GM12878 (cell line): ENCODE data around the gene TBX4. TPM values are rescaled to one million over a fixed set of nuclear protein-coding genes. Genes with fewer than 3 reads are reported as not detected.

ENCODE experiments used
- CBX3 ChIP-seq: fragments of 200-600 bp; sonication (generic); IDR thresholded peaks from 2 replicates; pipeline ENCODE4 v1.6.1; 2016; ENCODE audit warnings: low read depth, borderline replicate concordance
- CREB1 ChIP-seq: IDR thresholded peaks from 2 replicates; pipeline ENCODE4 v1.6.1; 2012; ENCODE audit warnings: low read depth, mild to moderate bottlenecking, inconsistent platforms
- ETV6 ChIP-seq, 2 experiments: fragments of 450-650 bp in 1 of 2; IDR thresholded peaks in 1 of 2; conservative IDR thresholded peaks in 1 of 2; 2 replicates each; pipeline ENCODE4 v1.6.1; 2014; ENCODE audit warnings: antibody characterized with exemption in 1 of 2, borderline replicate concordance in 1 of 2, low read depth in 1 of 2, mild to moderate bottlenecking in 1 of 2, moderate library complexity in 1 of 2
- HDAC6 ChIP-seq: fragments of 200-600 bp; sonication (generic); IDR thresholded peaks from one replicate; pipeline ENCODE4 v1.8.0; 2017; ENCODE audit warnings: antibody characterized with exemption; ENCODE audit not compliant: unreplicated experiment
- NFIC ChIP-seq: IDR thresholded peaks from 2 replicates; pipeline ENCODE4 v1.6.1; 2012; ENCODE audit warnings: low read depth, mild to moderate bottlenecking, inconsistent platforms, low read length, moderate library complexity
- PAX8 ChIP-seq: fragments of 450-650 bp; IDR thresholded peaks from 2 replicates; pipeline ENCODE4 v1.6.1; 2017; ENCODE audit warnings: mild to moderate bottlenecking, moderate library complexity
- SUPT20H ChIP-seq: IDR thresholded peaks from 2 replicates; pipeline ENCODE4 v1.6.1; 2011; ENCODE audit warnings: low read depth, mild to moderate bottlenecking, low read length, moderate library complexity, borderline replicate concordance; ENCODE audit not compliant: control insufficient read depth
- polyA plus RNA-seq, 11 experiments: library from polyadenylated mRNA; depleted of rRNA in 4 of 11; unstranded in 6 of 11; stranded (reverse) in 5 of 11; fragments of >200 nt; fragmentation: Nextera tagmentation in 4 of 11; fragmentation: Illumina TruSeq in 1 of 11; extraction: Ambion mirVana in 4 of 11; extraction: Trizol in 1 of 11; gene quantifications; 1 replicate in 1 of 11; 2 replicates in 10 of 11; pipeline versions ENCODE4 v1.2.1 to v1.2.3, GENCODE V29; 2011 to 2016; ENCODE audit warnings: inconsistent platforms in 2 of 11, missing spikeins in 2 of 11, low read depth in 1 of 11
- total RNA-seq, 4 experiments: library from RNA; depleted of rRNA in 3 of 4; stranded (reverse); fragments of >200 nt in 3 of 4; fragmentation: Illumina TruSeq in 1 of 4; extraction: Trizol in 1 of 4; gene quantifications; 2 replicates each; pipeline versions ENCODE4 v1.2.1 to v1.2.3, GENCODE V29; 2013 to 2021
- TF ChIP-seq, protein P1 (sequence below): fragments of 450-650 bp; IDR thresholded peaks from 2 replicates; pipeline ENCODE4 v1.6.1; 2017; ENCODE audit warnings: borderline replicate concordance
- TF ChIP-seq, protein P2 (sequence below): fragments of 450-650 bp; IDR thresholded peaks from 2 replicates; pipeline ENCODE4 v1.6.1; 2016; ENCODE audit warnings: mild to moderate bottlenecking
- TF ChIP-seq, protein P3 (sequence below): fragments of 450-650 bp; IDR thresholded peaks from 2 replicates; pipeline ENCODE4 v1.6.1; 2016; ENCODE audit warnings: mild to moderate bottlenecking

Gene TBX4
- total and polyA plus RNA-seq, 10 of the 15 experiments (the other 5 are each of a cell fraction or from before 2014, with no cell fraction given): 0.01 TPM; not detected in 9

DNA sequence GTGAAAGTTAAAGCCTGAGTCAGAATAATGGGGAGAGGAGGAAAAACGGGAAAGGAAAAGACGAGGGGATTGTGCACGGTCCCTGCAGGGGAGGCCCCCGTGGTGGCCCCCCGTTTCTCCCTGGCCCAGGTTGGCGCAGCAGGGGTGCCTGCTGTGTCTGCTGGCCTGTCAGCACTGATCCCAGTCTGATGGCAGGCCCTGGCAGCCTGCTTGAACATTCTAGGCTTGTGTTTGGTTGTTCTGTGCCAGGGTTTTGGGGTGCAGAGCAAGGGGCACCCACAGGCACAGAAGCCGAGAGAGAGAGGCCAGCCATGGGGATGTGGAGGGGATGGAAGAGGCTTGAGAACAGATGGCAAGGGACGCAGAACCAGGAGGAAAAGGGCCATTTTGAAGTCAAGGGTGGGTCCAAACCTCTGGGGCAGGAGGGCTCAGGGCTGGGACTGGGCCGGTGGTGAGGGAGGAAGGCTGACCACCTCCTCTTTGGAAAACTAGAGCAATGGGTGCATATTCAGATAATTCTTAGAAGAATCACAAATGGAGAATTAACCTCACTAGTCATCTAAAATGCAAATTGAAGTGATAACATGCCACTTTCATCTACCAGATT is 35.9 kb downstream of the TBX4 start (continued):
- TF ChIP-seq, protein P1, sequence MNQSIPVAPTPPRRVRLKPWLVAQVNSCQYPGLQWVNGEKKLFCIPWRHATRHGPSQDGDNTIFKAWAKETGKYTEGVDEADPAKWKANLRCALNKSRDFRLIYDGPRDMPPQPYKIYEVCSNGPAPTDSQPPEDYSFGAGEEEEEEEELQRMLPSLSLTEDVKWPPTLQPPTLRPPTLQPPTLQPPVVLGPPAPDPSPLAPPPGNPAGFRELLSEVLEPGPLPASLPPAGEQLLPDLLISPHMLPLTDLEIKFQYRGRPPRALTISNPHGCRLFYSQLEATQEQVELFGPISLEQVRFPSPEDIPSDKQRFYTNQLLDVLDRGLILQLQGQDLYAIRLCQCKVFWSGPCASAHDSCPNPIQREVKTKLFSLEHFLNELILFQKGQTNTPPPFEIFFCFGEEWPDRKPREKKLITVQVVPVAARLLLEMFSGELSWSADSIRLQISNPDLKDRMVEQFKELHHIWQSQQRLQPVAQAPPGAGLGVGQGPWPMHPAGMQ: no peak
- TF ChIP-seq CBX3 (no peak), NFIC (no peak), SUPT20H (no peak), ETV6 (conservative IDR thresholded peaks at IDR 0.05 in 1 of 2, IDR thresholded peaks at IDR 0.05 in 1 of 2; ENCODE audit: borderline replicate concordance in 1 of 2, low read depth in 1 of 2) (no peak; a peak in 1 of 4 replicates), HDAC6 (no peak), CREB1 (no peak), PAX8 (no peak)
- TF ChIP-seq, protein P2, sequence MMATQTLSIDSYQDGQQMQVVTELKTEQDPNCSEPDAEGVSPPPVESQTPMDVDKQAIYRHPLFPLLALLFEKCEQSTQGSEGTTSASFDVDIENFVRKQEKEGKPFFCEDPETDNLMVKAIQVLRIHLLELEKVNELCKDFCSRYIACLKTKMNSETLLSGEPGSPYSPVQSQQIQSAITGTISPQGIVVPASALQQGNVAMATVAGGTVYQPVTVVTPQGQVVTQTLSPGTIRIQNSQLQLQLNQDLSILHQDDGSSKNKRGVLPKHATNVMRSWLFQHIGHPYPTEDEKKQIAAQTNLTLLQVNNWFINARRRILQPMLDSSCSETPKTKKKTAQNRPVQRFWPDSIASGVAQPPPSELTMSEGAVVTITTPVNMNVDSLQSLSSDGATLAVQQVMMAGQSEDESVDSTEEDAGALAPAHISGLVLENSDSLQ: no peak
- TF ChIP-seq, protein P3, sequence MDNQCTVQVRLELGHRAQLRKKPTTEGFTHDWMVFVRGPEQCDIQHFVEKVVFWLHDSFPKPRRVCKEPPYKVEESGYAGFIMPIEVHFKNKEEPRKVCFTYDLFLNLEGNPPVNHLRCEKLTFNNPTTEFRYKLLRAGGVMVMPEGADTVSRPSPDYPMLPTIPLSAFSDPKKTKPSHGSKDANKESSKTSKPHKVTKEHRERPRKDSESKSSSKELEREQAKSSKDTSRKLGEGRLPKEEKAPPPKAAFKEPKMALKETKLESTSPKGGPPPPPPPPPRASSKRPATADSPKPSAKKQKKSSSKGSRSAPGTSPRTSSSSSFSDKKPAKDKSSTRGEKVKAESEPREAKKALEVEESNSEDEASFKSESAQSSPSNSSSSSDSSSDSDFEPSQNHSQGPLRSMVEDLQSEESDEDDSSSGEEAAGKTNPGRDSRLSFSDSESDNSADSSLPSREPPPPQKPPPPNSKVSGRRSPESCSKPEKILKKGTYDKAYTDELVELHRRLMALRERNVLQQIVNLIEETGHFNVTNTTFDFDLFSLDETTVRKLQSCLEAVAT: no peak
